ENCODE results near the gene LTBP3. TPM values are rescaled to one million over a fixed set of nuclear protein-coding genes. Genes with fewer than 3 reads are reported as not detected.
A peak's percentile ranks its signal among the peaks of the same experiment; 100 is the strongest.
"Not testable (repeated sequence)": the region's sequence is repeated elsewhere in the genome, so short reads cannot be mapped to it uniquely, and the experiment has no call there.

Gene LTBP3
- total RNA-seq, 1 donor: 41.6 TPM

GRCh38 chr11:65525546-65526480, 32.3 kb downstream of the LTBP3 start:
- peaks cover 41% of the 10 kb centered on the region for H3K36me3 ChIP-seq (ENCODE audit: insufficient read depth, low read length)
- peak overlapping the region; percentile 83 for H3K4me2 ChIP-seq (ENCODE audit: insufficient read depth, low read length)
- no peaks in the 10 kb centered on the region for H3K27me3 ChIP-seq (ENCODE audit: insufficient read depth, low read length)
- H3K79me2 ChIP-seq (ENCODE audit: insufficient read depth, low read length): peaks cover 51% of the 10 kb centered on the region
- no peak overlapping the region for H2AFZ ChIP-seq (ENCODE audit: low read length)
- H3K4me3 ChIP-seq (ENCODE audit: insufficient read depth, low read length): peak overlapping the region; percentile 95
- H3K9me3 ChIP-seq (ENCODE audit: low read depth, low read length): no peaks in the 10 kb centered on the region
- peaks cover 16% of the 10 kb centered on the region for H3K4me1 ChIP-seq (ENCODE audit: insufficient read depth, low read length)
- peaks cover 45% of the 10 kb centered on the region for H4K20me1 ChIP-seq (ENCODE audit: insufficient read depth, low read length)
- peak overlapping the region; percentile 75 for H3K27ac ChIP-seq (ENCODE audit: low read depth, low read length)
- no peak for TF ChIP-seq CTCF (IDR thresholded peaks at IDR 0.05; ENCODE audit: extremely low read depth, low read depth, low read length)
- peak; percentile 58 for DNase-seq (ENCODE audit: insufficient read length, low spot score, missing footprints)

- H3K4me3 ChIP-seq (ENCODE audit: insufficient read depth, low read length): peak within 1 kb of the TSS; percentile 95
- peaks cover 43% of the 10 kb centered on the region for H3K79me2 ChIP-seq (ENCODE audit: insufficient read depth, low read length)
- H3K4me2 ChIP-seq (ENCODE audit: insufficient read depth, low read length): peak within 1 kb of the TSS; percentile 83
- peak; percentile 98 for DNase-seq (ENCODE audit: insufficient read length, low spot score, missing footprints)
- no peaks in the 10 kb centered on the region for H3K27me3 ChIP-seq (ENCODE audit: insufficient read depth, low read length)
- TF ChIP-seq CTCF (IDR thresholded peaks at IDR 0.05; ENCODE audit: extremely low read depth, low read depth, low read length): no peak
- peaks cover 37% of the 10 kb centered on the region for H4K20me1 ChIP-seq (ENCODE audit: insufficient read depth, low read length)
- H3K27ac ChIP-seq (ENCODE audit: low read depth, low read length): peak within 1 kb of the TSS; percentile 75
- peaks cover 16% of the 10 kb centered on the region for H3K4me1 ChIP-seq (ENCODE audit: insufficient read depth, low read length)
- H2AFZ ChIP-seq (ENCODE audit: low read length): peak within 1 kb of the TSS; percentile 83
- peaks cover 33% of the 10 kb centered on the region for H3K36me3 ChIP-seq (ENCODE audit: insufficient read depth, low read length)
- H3K9me3 ChIP-seq (ENCODE audit: low read depth, low read length): no peaks in the 10 kb centered on the region
These were observed 33.2 kb downstream of the LTBP3 start, which contains the start of gene SCYL1 for GRCh38 chr11:65524741-65525545. SCYL1 (plus strand) TSS chr11:65525083; CDS start chr11:65525154, 71 bp downstream.

- Histone ChIP-seq H3K4me2 (ENCODE audit: insufficient read depth, low read length) (peak overlapping the region; percentile 79), H3K4me3 (ENCODE audit: insufficient read depth, low read length) (peak overlapping the region; percentile 46), H3K27me3 (ENCODE audit: insufficient read depth, low read length) (no peaks in the 10 kb centered on the region), H3K4me1 (ENCODE audit: insufficient read depth, low read length) (peaks cover 16% of the 10 kb centered on the region), H3K36me3 (ENCODE audit: insufficient read depth, low read length) (peaks cover 26% of the 10 kb centered on the region), H3K79me2 (ENCODE audit: insufficient read depth, low read length) (peaks cover 35% of the 10 kb centered on the region), H3K27ac (ENCODE audit: low read depth, low read length) (peak overlapping the region; percentile 32), H4K20me1 (ENCODE audit: insufficient read depth, low read length) (peaks cover 30% of the 10 kb centered on the region), H2AFZ (ENCODE audit: low read length) (peak overlapping the region; percentile 83), H3K9me3 (ENCODE audit: low read depth, low read length) (no peaks in the 10 kb centered on the region)
- no peak for TF ChIP-seq CTCF (IDR thresholded peaks at IDR 0.05; ENCODE audit: extremely low read depth, low read depth, low read length)
- peak; percentile 35 for DNase-seq (ENCODE audit: insufficient read length, low spot score, missing footprints)
These were observed 34.0 kb downstream of the LTBP3 start for GRCh38 chr11:65524014-65524740.

GRCh38 chr11:65523631-65523968, 34.6 kb downstream of the LTBP3 start:
- H3K27me3 ChIP-seq (ENCODE audit: insufficient read depth, low read length); H3K9me3 ChIP-seq (ENCODE audit: low read depth, low read length); H3K27ac ChIP-seq (ENCODE audit: low read depth, low read length); H3K4me3 ChIP-seq (ENCODE audit: insufficient read depth, low read length); H3K4me2 ChIP-seq (ENCODE audit: insufficient read depth, low read length); DNase-seq (ENCODE audit: insufficient read length, low spot score, missing footprints); H2AFZ ChIP-seq (ENCODE audit: low read length): not testable (repeated sequence)
- Histone ChIP-seq H4K20me1 (ENCODE audit: insufficient read depth, low read length) (peaks cover 24% of the 10 kb centered on the region), H3K36me3 (ENCODE audit: insufficient read depth, low read length) (peaks cover 20% of the 10 kb centered on the region), H3K4me1 (ENCODE audit: insufficient read depth, low read length) (peaks cover 16% of the 10 kb centered on the region), H3K79me2 (ENCODE audit: insufficient read depth, low read length) (peaks cover 29% of the 10 kb centered on the region)

- not testable (repeated sequence) for H3K4me2 ChIP-seq (ENCODE audit: insufficient read depth, low read length); H2AFZ ChIP-seq (ENCODE audit: low read length); H3K9me3 ChIP-seq (ENCODE audit: low read depth, low read length); H3K4me3 ChIP-seq (ENCODE audit: insufficient read depth, low read length); DNase-seq (ENCODE audit: insufficient read length, low spot score, missing footprints); H3K27ac ChIP-seq (ENCODE audit: low read depth, low read length); H3K27me3 ChIP-seq (ENCODE audit: insufficient read depth, low read length)
- H3K79me2 ChIP-seq (ENCODE audit: insufficient read depth, low read length): peaks cover 28% of the 10 kb centered on the region
- peaks cover 17% of the 10 kb centered on the region for H3K36me3 ChIP-seq (ENCODE audit: insufficient read depth, low read length)
- H3K4me1 ChIP-seq (ENCODE audit: insufficient read depth, low read length): peaks cover 16% of the 10 kb centered on the region
- peaks cover 23% of the 10 kb centered on the region for H4K20me1 ChIP-seq (ENCODE audit: insufficient read depth, low read length)
These were observed 35.2 kb downstream of the LTBP3 start for GRCh38 chr11:65522718-65523630.
